ENCODE results near the gene CYB561D2.

Gene CYB561D2

GRCh38 chr3:50318163-50318562 is 32.5 kb upstream of the CYB561D2 start:
- H3K36me3 ChIP-seq (ENCODE audit: control insufficient read depth, insufficient read depth, low read length): peaks cover 20% of the 10 kb centered on the region
- H3K9me3 ChIP-seq (ENCODE audit: control insufficient read depth, low read length): no peaks in the 10 kb centered on the region
- H3K4me3 ChIP-seq (ENCODE audit: insufficient read depth, low read depth, low read length): no peak overlapping the region
- peaks cover 29% of the 10 kb centered on the region for H3K4me1 ChIP-seq (ENCODE audit: control insufficient read depth, insufficient read depth, low read length)
- WGBS, 2 experiments: 96% methylated on average over 11 of the region's 11 CpGs
- H3K27me3 ChIP-seq (ENCODE audit: control insufficient read depth, insufficient read depth, low read length, poor library complexity, severe bottlenecking): no peaks in the 10 kb centered on the region
- no peak overlapping the region for H3K27ac ChIP-seq (ENCODE audit: insufficient read depth, low read depth, low read length, poor library complexity, severe bottlenecking)

- H3K9me3 ChIP-seq (ENCODE audit: control insufficient read depth, low read length): no peaks in the 10 kb centered on the region
- 96% methylated on average over 10 of the region's 10 CpGs for whole genome bisulfite sequencing, 2 experiments
- no peak overlapping the region for H3K4me3 ChIP-seq (ENCODE audit: insufficient read depth, low read depth, low read length)
- no peaks in the 10 kb centered on the region for H3K27me3 ChIP-seq (ENCODE audit: control insufficient read depth, insufficient read depth, low read length, poor library complexity, severe bottlenecking)
- H3K36me3 ChIP-seq (ENCODE audit: control insufficient read depth, insufficient read depth, low read length): peaks cover 20% of the 10 kb centered on the region
- H3K4me1 ChIP-seq (ENCODE audit: control insufficient read depth, insufficient read depth, low read length): peaks cover 29% of the 10 kb centered on the region
- H3K27ac ChIP-seq (ENCODE audit: insufficient read depth, low read depth, low read length, poor library complexity, severe bottlenecking): no peak overlapping the region
These were observed 32.0 kb upstream of the CYB561D2 start for GRCh38 chr3:50318615-50319014.

- 96% methylated on average over 16 of the region's 16 CpGs for WGBS, 2 experiments
- H3K4me3 ChIP-seq (ENCODE audit: insufficient read depth, low read depth, low read length): no peak overlapping the region
- peaks cover 29% of the 10 kb centered on the region for H3K4me1 ChIP-seq (ENCODE audit: control insufficient read depth, insufficient read depth, low read length)
These were observed 31.3 kb upstream of the CYB561D2 start for GRCh38 chr3:50319181-50319893.

GRCh38 chr3:50319894-50320625 is 30.6 kb upstream of the CYB561D2 start:
- 93% methylated on average over 29 of the region's 29 CpGs for WGBS, 2 experiments
- Histone ChIP-seq H3K36me3 (ENCODE audit: control insufficient read depth, insufficient read depth, low read length) (peaks cover 20% of the 10 kb centered on the region), H3K9me3 (ENCODE audit: control insufficient read depth, low read length) (no peaks in the 10 kb centered on the region), H3K27me3 (ENCODE audit: control insufficient read depth, insufficient read depth, low read length, poor library complexity, severe bottlenecking) (no peaks in the 10 kb centered on the region), H3K27ac (ENCODE audit: insufficient read depth, low read depth, low read length, poor library complexity, severe bottlenecking) (no peak overlapping the region), H3K4me1 (ENCODE audit: control insufficient read depth, insufficient read depth, low read length) (peaks cover 29% of the 10 kb centered on the region), H3K4me3 (ENCODE audit: insufficient read depth, low read depth, low read length) (peak overlapping the region; percentile 89)

More at GRCh38 chr3:50319181-50319893, 31.3 kb upstream of the CYB561D2 start:
- H3K27ac ChIP-seq (ENCODE audit: insufficient read depth, low read depth, low read length, poor library complexity, severe bottlenecking): no peak overlapping the region
- no peaks in the 10 kb centered on the region for H3K9me3 ChIP-seq (ENCODE audit: control insufficient read depth, low read length)
- H3K36me3 ChIP-seq (ENCODE audit: control insufficient read depth, insufficient read depth, low read length): peaks cover 20% of the 10 kb centered on the region
- no peaks in the 10 kb centered on the region for H3K27me3 ChIP-seq (ENCODE audit: control insufficient read depth, insufficient read depth, low read length, poor library complexity, severe bottlenecking)

GRCh38 chr3:50320853-50321335 is 29.8 kb upstream of the CYB561D2 start:
- peaks cover 29% of the 10 kb centered on the region for H3K4me1 ChIP-seq (ENCODE audit: control insufficient read depth, insufficient read depth, low read length)
- no peaks in the 10 kb centered on the region for H3K9me3 ChIP-seq (ENCODE audit: control insufficient read depth, low read length)
- H3K36me3 ChIP-seq (ENCODE audit: control insufficient read depth, insufficient read depth, low read length): peaks cover 22% of the 10 kb centered on the region
- H3K4me3 ChIP-seq (ENCODE audit: insufficient read depth, low read depth, low read length): peak overlapping the region; percentile 89
- 0 to 1% methylated on average over 45 of the region's 45 CpGs for WGBS, 2 experiments
- H3K27me3 ChIP-seq (ENCODE audit: control insufficient read depth, insufficient read depth, low read length, poor library complexity, severe bottlenecking): no peaks in the 10 kb centered on the region
- peak overlapping the region; percentile 99 for H3K27ac ChIP-seq (ENCODE audit: insufficient read depth, low read depth, low read length, poor library complexity, severe bottlenecking)

GRCh38 chr3:50321336-50322114 is 29.1 kb upstream of the CYB561D2 start:
- peak overlapping the region; percentile 89 for H3K4me3 ChIP-seq (ENCODE audit: insufficient read depth, low read depth, low read length)
- peaks cover 24% of the 10 kb centered on the region for H3K36me3 ChIP-seq (ENCODE audit: control insufficient read depth, insufficient read depth, low read length)
- peak overlapping the region; percentile 99 for H3K27ac ChIP-seq (ENCODE audit: insufficient read depth, low read depth, low read length, poor library complexity, severe bottlenecking)
- no peaks in the 10 kb centered on the region for H3K27me3 ChIP-seq (ENCODE audit: control insufficient read depth, insufficient read depth, low read length, poor library complexity, severe bottlenecking)
- H3K9me3 ChIP-seq (ENCODE audit: control insufficient read depth, low read length): no peaks in the 10 kb centered on the region
- WGBS, 2 experiments: 0% methylated on average over 59 of the region's 59 CpGs
- peaks cover 29% of the 10 kb centered on the region for H3K4me1 ChIP-seq (ENCODE audit: control insufficient read depth, insufficient read depth, low read length)

- Histone ChIP-seq H3K27me3 (ENCODE audit: control insufficient read depth, insufficient read depth, low read length, poor library complexity, severe bottlenecking) (no peaks in the 10 kb centered on the region), H3K27ac (ENCODE audit: insufficient read depth, low read depth, low read length, poor library complexity, severe bottlenecking) (no peak overlapping the region), H3K4me1 (ENCODE audit: control insufficient read depth, insufficient read depth, low read length) (peaks cover 31% of the 10 kb centered on the region), H3K36me3 (ENCODE audit: control insufficient read depth, insufficient read depth, low read length) (peaks cover 24% of the 10 kb centered on the region), H3K9me3 (ENCODE audit: control insufficient read depth, low read length) (no peaks in the 10 kb centered on the region), H3K4me3 (ENCODE audit: insufficient read depth, low read depth, low read length) (peak overlapping the region; percentile 89)
- WGBS, 2 experiments: 5% methylated on average over 14 of the region's 14 CpGs
These were observed 28.6 kb upstream of the CYB561D2 start for GRCh38 chr3:50322115-50322385.

GRCh38 chr3:50322386-50323091 is 28.1 kb upstream of the CYB561D2 start, which contains the start of gene HYAL2:
TSS of gene HYAL2 (minus strand) at chr3:50322745. CDS start at chr3:50320489, 2,256 bp downstream.
- no peaks in the 10 kb centered on the region for H3K27me3 ChIP-seq (ENCODE audit: control insufficient read depth, insufficient read depth, low read length, poor library complexity, severe bottlenecking)

GRCh38 chr3:50323092-50323600 is 27.5 kb upstream of the CYB561D2 start:
- Histone ChIP-seq H3K36me3 (ENCODE audit: control insufficient read depth, insufficient read depth, low read length) (peaks cover 18% of the 10 kb centered on the region), H3K27me3 (ENCODE audit: control insufficient read depth, insufficient read depth, low read length, poor library complexity, severe bottlenecking) (no peaks in the 10 kb centered on the region), H3K4me1 (ENCODE audit: control insufficient read depth, insufficient read depth, low read length) (peaks cover 33% of the 10 kb centered on the region), H3K27ac (ENCODE audit: insufficient read depth, low read depth, low read length, poor library complexity, severe bottlenecking) (no peak overlapping the region), H3K9me3 (ENCODE audit: control insufficient read depth, low read length) (no peaks in the 10 kb centered on the region), H3K4me3 (ENCODE audit: insufficient read depth, low read depth, low read length) (no peak overlapping the region)
- WGBS, 2 experiments: 68 to 76% methylated on average over 4 of the region's 4 CpGs

More at GRCh38 chr3:50322386-50323091, 28.1 kb upstream of the CYB561D2 start, which contains the start of gene HYAL2:
- WGBS, 2 experiments: 15 to 17% methylated on average over 31 of the region's 31 CpGs
- peaks cover 24% of the 10 kb centered on the region for H3K36me3 ChIP-seq (ENCODE audit: control insufficient read depth, insufficient read depth, low read length)
- peak within 1 kb of the TSS; percentile 89 for H3K4me3 ChIP-seq (ENCODE audit: insufficient read depth, low read depth, low read length)
- peak within 1 kb of the TSS; percentile 99 for H3K27ac ChIP-seq (ENCODE audit: insufficient read depth, low read depth, low read length, poor library complexity, severe bottlenecking)
- H3K4me1 ChIP-seq (ENCODE audit: control insufficient read depth, insufficient read depth, low read length): peaks cover 33% of the 10 kb centered on the region
- no peaks in the 10 kb centered on the region for H3K9me3 ChIP-seq (ENCODE audit: control insufficient read depth, low read length)
